Ectodermal cell (in vitro differentiated cells): ENCODE results near the gene TMEM244.
"Not testable (repeated sequence)": the region's sequence is repeated elsewhere in the genome, so short reads cannot be mapped to it uniquely, and the experiment has no call there.

Source experiments
- H3K27ac ChIP-seq: 2 replicates; pipeline ENCODE4 v1.7.0; 2013; ENCODE audit warnings: mild to moderate bottlenecking, low read depth, low read length; ENCODE audit not compliant: insufficient read depth, poor library complexity, severe bottlenecking
- H3K27me3 ChIP-seq: 2 replicates; pipeline ENCODE4 v1.7.0; 2013; ENCODE audit warnings: mild to moderate bottlenecking, low read length; ENCODE audit not compliant: insufficient read depth, control insufficient read depth, poor library complexity, severe bottlenecking
- H3K36me3 ChIP-seq: one replicate; pipeline ENCODE4 v1.7.0; 2013; ENCODE audit warnings: low read length; ENCODE audit not compliant: control insufficient read depth, insufficient read depth
- H3K4me1 ChIP-seq: one replicate; pipeline ENCODE4 v1.7.0; 2013; ENCODE audit warnings: low read length; ENCODE audit not compliant: control insufficient read depth, insufficient read depth
- H3K4me3 ChIP-seq: 2 replicates; pipeline ENCODE4 v1.7.0; 2013; ENCODE audit warnings: low read depth, low read length, control low read depth; ENCODE audit not compliant: insufficient read depth
- H3K9me3 ChIP-seq: 2 replicates; pipeline ENCODE4 v1.7.0; 2013; ENCODE audit warnings: mild to moderate bottlenecking, low read length, moderate library complexity; ENCODE audit not compliant: control insufficient read depth
- WGBS, 2 experiments: methylation state at CpG; one replicate each; pipeline ENCODE4 v1.1.7; 2013; ENCODE audit warnings: missing lambda C conversion rate in 2 of 2; 5-methylcytosine and 5-hydroxymethylcytosine counted together

Gene TMEM244

GRCh38 chr6:129828229-129828628 lies 32.9 kb downstream of the TMEM244 start:
- Histone ChIP-seq H3K27ac (no peak overlapping the region), H3K9me3 (no peaks in the 10 kb centered on the region), H3K36me3 (no peaks in the 10 kb centered on the region), H3K4me1 (no peaks in the 10 kb centered on the region), H3K4me3 (no peak overlapping the region), H3K27me3 (no peaks in the 10 kb centered on the region)
- 59 to 64% methylated on average over 3 of the region's 3 CpGs for WGBS, 2 experiments

- no peaks in the 10 kb centered on the region for H3K36me3 ChIP-seq
- peaks cover 2% of the 10 kb centered on the region for H3K9me3 ChIP-seq
- no peaks in the 10 kb centered on the region for H3K27me3 ChIP-seq
- H3K4me1 ChIP-seq = no peaks in the 10 kb centered on the region
- H3K27ac ChIP-seq = no peak overlapping the region
- no peak overlapping the region for H3K4me3 ChIP-seq
- WGBS, 2 experiments = 91 to 94% methylated on average over 1 to 2 of the region's 2 CpGs
Measured at GRCh38 chr6:129818251-129818650, 42.9 kb downstream of the TMEM244 start.

GRCh38 chr6:129817821-129818220 lies 43.3 kb downstream of the TMEM244 start:
- Histone ChIP-seq H3K9me3 (peaks cover 2% of the 10 kb centered on the region), H3K36me3 (no peaks in the 10 kb centered on the region), H3K4me3 (no peak overlapping the region), H3K4me1 (no peaks in the 10 kb centered on the region), H3K27ac (no peak overlapping the region), H3K27me3 (no peaks in the 10 kb centered on the region)
- 94% methylated on average over 1 of the region's 1 CpG; no CpG with 5 or more reads in 1 of the 2 experiments for WGBS, 2 experiments

DNA sequence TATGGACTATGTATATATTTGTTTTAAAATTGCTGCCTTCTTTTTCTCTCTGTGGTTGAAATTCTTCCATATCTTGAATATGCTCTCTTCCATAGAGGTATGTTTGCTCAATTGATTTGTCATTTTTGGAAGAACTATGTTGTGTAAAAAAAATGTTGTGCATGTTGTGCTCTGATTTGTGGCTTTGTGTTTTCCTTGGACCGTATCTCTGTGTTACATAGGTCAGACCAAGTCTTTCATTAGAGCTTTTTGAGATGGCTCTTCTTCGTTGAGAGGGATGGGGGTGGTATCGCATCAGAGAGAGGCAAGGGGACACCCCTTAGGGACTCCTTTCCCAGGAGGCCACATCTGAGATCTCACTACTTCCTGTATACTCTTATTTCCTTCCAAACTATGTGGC lies 43.8 kb downstream of the TMEM244 start:
- H3K9me3 ChIP-seq = peaks cover 2% of the 10 kb centered on the region

DNA sequence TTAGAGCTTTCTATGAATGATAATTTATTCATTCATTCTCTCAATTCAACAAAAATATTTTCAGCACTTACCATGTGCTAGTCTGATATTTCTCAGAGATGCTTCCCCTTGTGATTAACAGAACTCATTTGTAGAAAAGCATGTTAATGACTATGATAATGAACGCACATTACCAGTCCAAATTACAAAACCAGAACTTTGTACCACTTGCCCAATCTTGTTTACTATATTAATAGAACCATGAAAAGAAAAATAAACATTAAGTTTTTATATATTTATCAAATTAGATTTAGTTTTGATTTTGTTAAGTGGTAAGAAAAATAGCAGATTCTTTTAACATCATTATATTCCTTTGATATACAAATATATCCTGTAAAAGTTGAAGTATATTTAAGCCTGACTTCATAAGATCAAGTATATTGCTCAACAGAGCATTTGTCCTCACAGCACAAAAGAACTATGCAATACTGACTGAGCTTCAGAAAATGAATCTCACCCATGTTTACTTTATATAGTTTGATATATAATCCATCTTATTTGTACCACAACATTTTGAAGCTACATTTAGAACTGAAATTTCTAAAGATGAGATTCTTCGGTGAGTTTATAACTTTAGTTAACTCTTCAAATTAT lies 48.9 kb downstream of the TMEM244 start:
- H3K36me3 ChIP-seq = no peaks in the 10 kb centered on the region
- H3K9me3 ChIP-seq = peaks cover 2% of the 10 kb centered on the region

More for the DNA sequence above, 43.8 kb downstream of the TMEM244 start:
- no peaks in the 10 kb centered on the region for H3K4me1 ChIP-seq
- 84 to 89% methylated on average over 3 of the region's 3 CpGs for WGBS, 2 experiments
- no peak overlapping the region for H3K27ac ChIP-seq
- no peak overlapping the region for H3K4me3 ChIP-seq
- H3K27me3 ChIP-seq = no peaks in the 10 kb centered on the region
- H3K36me3 ChIP-seq = no peaks in the 10 kb centered on the region

GRCh38 chr6:129807141-129807540 lies 54.0 kb downstream of the TMEM244 start:
- 90 to 100% methylated on average over 1 of the region's 2 CpGs for WGBS, 2 experiments
- H3K27me3 ChIP-seq, H3K9me3 ChIP-seq, H3K4me3 ChIP-seq, H3K27ac ChIP-seq, H3K36me3 ChIP-seq, H3K4me1 ChIP-seq: not testable (repeated sequence)

More for the DNA sequence above, 48.9 kb downstream of the TMEM244 start:
- no peak overlapping the region for H3K27ac ChIP-seq
- H3K27me3 ChIP-seq = no peaks in the 10 kb centered on the region
- no CpG with 5 or more reads among the region's 2 CpGs for WGBS, 2 experiments
- H3K4me1 ChIP-seq = no peaks in the 10 kb centered on the region
- H3K4me3 ChIP-seq = no peak overlapping the region

DNA sequence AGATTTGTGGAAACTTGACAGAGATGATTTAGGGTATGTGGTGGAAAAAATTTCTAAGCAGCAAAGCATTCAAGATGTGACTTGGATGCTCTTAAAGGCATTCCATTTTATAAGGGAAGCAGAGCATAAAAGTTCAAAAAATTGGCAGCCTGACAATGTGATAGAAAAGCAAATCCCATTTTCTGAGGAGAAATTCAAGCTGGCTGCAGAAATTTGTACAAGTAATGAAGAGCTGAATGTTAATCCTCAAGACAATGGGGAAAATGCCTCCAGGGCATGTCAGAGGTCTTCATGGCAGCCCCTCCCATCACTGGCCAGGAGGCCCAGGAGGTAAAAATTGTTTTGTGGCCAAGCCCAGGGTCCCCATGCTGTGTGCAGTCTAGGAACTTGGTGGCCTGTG lies 58.2 kb downstream of the TMEM244 start:
- not testable (repeated sequence) for H3K9me3 ChIP-seq, H3K4me3 ChIP-seq, H3K27ac ChIP-seq, H3K27me3 ChIP-seq, H3K4me1 ChIP-seq, H3K36me3 ChIP-seq

DNA sequence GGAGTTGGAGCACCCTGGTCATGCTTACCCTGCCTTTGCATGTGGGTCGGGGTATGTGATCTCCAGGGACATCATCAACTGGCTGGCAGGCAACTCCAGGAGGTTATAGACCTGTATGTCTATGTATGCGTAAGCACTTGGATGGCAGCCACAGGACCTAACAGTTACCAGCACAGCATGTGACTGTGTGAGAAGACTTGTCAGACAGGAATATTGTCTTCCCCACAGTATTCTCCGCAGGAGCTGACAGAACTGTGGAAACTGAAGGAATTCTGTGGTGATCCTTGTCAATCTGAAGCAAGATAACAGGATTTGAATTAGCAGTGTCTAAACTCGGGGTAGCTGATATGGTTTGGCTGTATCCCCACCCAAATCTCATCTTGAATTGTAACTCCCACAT lies 59.2 kb downstream of the TMEM244 start:
- no peaks in the 10 kb centered on the region for H3K4me1 ChIP-seq
- H3K27ac ChIP-seq = no peak overlapping the region
- no peaks in the 10 kb centered on the region for H3K36me3 ChIP-seq
- H3K27me3 ChIP-seq = no peaks in the 10 kb centered on the region
- 87 to 93% methylated on average over 3 to 4 of the region's 4 CpGs for WGBS, 2 experiments
- no peaks in the 10 kb centered on the region for H3K9me3 ChIP-seq
- no peak overlapping the region for H3K4me3 ChIP-seq

- 87 to 96% methylated on average over 2 of the region's 2 CpGs for WGBS, 2 experiments
- no peak overlapping the region for H3K27ac ChIP-seq
- no peaks in the 10 kb centered on the region for H3K36me3 ChIP-seq
- no peaks in the 10 kb centered on the region for H3K9me3 ChIP-seq
- H3K27me3 ChIP-seq = no peaks in the 10 kb centered on the region
- no peaks in the 10 kb centered on the region for H3K4me1 ChIP-seq
- H3K4me3 ChIP-seq = no peak overlapping the region
Measured at GRCh38 chr6:129795261-129795660, 65.9 kb downstream of the TMEM244 start.

DNA sequence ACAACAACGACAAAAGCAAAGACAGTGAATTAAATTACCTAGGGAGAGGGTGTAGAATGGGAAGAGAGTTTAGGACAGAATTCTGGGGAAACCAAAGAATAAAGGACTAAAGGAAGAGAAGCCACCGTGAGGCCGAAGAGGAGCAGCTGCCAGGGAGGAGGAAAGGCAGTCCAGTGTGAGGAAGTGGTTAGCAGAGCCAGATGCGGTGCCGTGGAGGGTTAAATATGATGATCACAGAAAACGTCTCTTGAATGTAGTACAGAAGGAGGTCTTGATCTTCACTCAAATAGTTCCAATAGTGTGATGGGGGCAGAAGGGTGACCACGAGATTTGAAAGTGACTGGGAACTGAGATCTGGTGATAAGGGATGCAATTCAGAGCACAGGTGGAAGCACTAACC lies 67.7 kb downstream of the TMEM244 start:
- H3K4me1 ChIP-seq = no peaks in the 10 kb centered on the region
- H3K36me3 ChIP-seq = no peaks in the 10 kb centered on the region
- H3K27me3 ChIP-seq = no peaks in the 10 kb centered on the region
- WGBS, 2 experiments = 93 to 94% methylated on average over 7 of the region's 7 CpGs
- no peak overlapping the region for H3K27ac ChIP-seq
- no peak overlapping the region for H3K4me3 ChIP-seq
- H3K9me3 ChIP-seq = no peaks in the 10 kb centered on the region

DNA sequence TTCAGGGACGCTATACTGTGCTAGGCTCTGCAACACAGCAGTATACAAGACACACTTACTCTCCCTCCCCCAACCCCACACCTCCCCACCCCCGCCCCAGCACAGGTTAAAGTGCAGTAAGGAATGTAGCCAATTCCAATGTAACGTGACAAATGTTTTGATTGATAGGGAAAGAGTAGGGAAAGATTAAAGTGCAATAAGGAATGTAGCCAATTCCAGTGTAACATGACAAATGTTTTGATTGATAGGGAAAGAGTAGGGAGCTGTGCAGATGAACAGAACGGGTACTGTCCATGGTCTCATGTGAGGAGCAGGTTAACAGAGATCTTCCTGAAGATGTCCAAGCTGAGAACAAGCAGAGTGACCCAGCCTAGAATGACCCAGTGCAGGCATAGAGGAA lies 69.1 kb downstream of the TMEM244 start:
- Histone ChIP-seq H3K27ac (no peak overlapping the region), H3K27me3 (no peaks in the 10 kb centered on the region), H3K4me3 (no peak overlapping the region), H3K9me3 (no peaks in the 10 kb centered on the region), H3K4me1 (no peaks in the 10 kb centered on the region), H3K36me3 (no peaks in the 10 kb centered on the region)
- WGBS, 2 experiments = 89% methylated on average over 2 to 3 of the region's 4 CpGs
